Activated CD8-positive, alpha-beta T cell treated with anti-CD3 and anti-CD28 coated beads for 36 hours (primary cell): ENCODE results near the gene CTXN1. TPM values are rescaled to one million over a fixed set of nuclear protein-coding genes. Genes with fewer than 3 reads are reported as not detected.

Experiments
- ATAC-seq: fragments of 200-7000 bp; cut with Tn5 transposase; one replicate; pipeline ENCODE4 v1.10.0; 2021; ENCODE audit warnings: mild to moderate bottlenecking, moderate library complexity
- CTCF ChIA-PET: fragments of 350-600 bp; sonication (Branson Sonifier 250); formaldehyde crosslinking; loops from one replicate; lab custom pipeline; 2021; ENCODE audit warnings: antibody characterized with exemption; lab: Charles Lee
- POLR2A ChIA-PET: fragments of 350-600 bp; sonication (Branson Sonifier 250); formaldehyde crosslinking; loops from one replicate; lab custom pipeline; 2021; ENCODE audit warnings: antibody characterized with exemption; lab: Charles Lee
- DNase-seq: peaks from one replicate; pipeline ENCODE4 v3.0.0-alpha.2; 2020
- H3K27ac Mint-ChIP-seq: one replicate; pipeline ENCODE4 v1.8.0; 2021; ENCODE audit warnings: mild to moderate bottlenecking, mixed read lengths
- H3K27me3 Mint-ChIP-seq: one replicate; pipeline ENCODE4 v1.8.0; 2021; ENCODE audit warnings: mixed read lengths
- H3K36me3 Mint-ChIP-seq: one replicate; pipeline ENCODE4 v1.8.0; 2021; ENCODE audit warnings: low read depth, mixed read lengths
- H3K4me1 Mint-ChIP-seq: one replicate; pipeline ENCODE4 v1.8.0; 2021; ENCODE audit warnings: low read depth, mixed read lengths
- H3K4me3 Mint-ChIP-seq: one replicate; pipeline ENCODE4 v1.8.0; 2021; ENCODE audit warnings: mild to moderate bottlenecking, moderate library complexity, mixed read lengths
- H3K9me3 Mint-ChIP-seq: one replicate; pipeline ENCODE4 v1.8.0; 2021; ENCODE audit warnings: mixed read lengths
- CTCF ChIP-seq: fragments of 200-600 bp; IDR thresholded peaks from one replicate; pipeline ENCODE4 v1.8.0; 2022; ENCODE audit warnings: antibody characterized with exemption, mild to moderate bottlenecking
- intact Hi-C: fragments of 100-400 bp; cut with micrococcal nuclease; formaldehyde crosslinking; loops from one replicate; pipeline ENCODE4 v1.10.0; 2022
- total RNA-seq, 2 experiments: library from RNA; stranded (reverse); gene quantifications; one replicate each; pipeline ENCODE4 v1.2.3, GENCODE V29; 2021

The CTXN1 gene
- total RNA-seq, 2 experiments from 2014 or later = 0.74 to 0.87 TPM

GRCh38 chr19:7907544-7907943, 18.4 kb downstream of the CTXN1 start:
- DNase-seq (no peak), ATAC-seq (no peak)
- intact Hi-C loops = no loop called here
- ChIA-PET CTCF (interaction anchor here (1.4 kb wide), 1 partner anchor 13 kb away, joined by 4 read pairs; the partner anchor contains the start of gene SNAPC2), POLR2A (interaction anchor here (2.7 kb wide), 1 partner anchor 10 kb away, joined by 13 read pairs; no protein-coding TSS in a partner anchor)
- Mint-ChIP-seq H3K36me3 (peaks cover 29% of the 10 kb centered on the region), H3K27me3 (no peaks in the 10 kb centered on the region), H3K27ac (no peak overlapping the region), H3K9me3 (no peaks in the 10 kb centered on the region), H3K4me3 (no peak overlapping the region), H3K4me1 (peaks cover 17% of the 10 kb centered on the region)
- TF ChIP-seq CTCF = no peak

- CTCF ChIA-PET = no interaction called here
- TF ChIP-seq CTCF = no peak
- POLR2A ChIA-PET = interaction anchor here (2.7 kb wide), 1 partner anchor 11 kb away, joined by 13 read pairs; no protein-coding TSS in a partner anchor
- Mint-ChIP-seq H3K9me3 (no peaks in the 10 kb centered on the region), H3K4me1 (peaks cover 18% of the 10 kb centered on the region), H3K27ac (no peak overlapping the region), H3K4me3 (no peak overlapping the region), H3K36me3 (peaks cover 29% of the 10 kb centered on the region), H3K27me3 (no peaks in the 10 kb centered on the region)
- intact Hi-C loops = no loop called here
- ATAC-seq = no peak
- no peak for DNase-seq
Measured at GRCh38 chr19:7907122-7907521, 18.8 kb downstream of the CTXN1 start.

- H3K4me1 Mint-ChIP-seq = peaks cover 18% of the 10 kb centered on the region
- no peaks in the 10 kb centered on the region for H3K27me3 Mint-ChIP-seq
- no peak for TF ChIP-seq CTCF
- peak overlapping the region; percentile 47 for H3K27ac Mint-ChIP-seq
- ATAC-seq (no peak), DNase-seq (no peak)
- CTCF ChIA-PET = no interaction called here
- POLR2A ChIA-PET = interaction anchor here (0.5 to 1.1 kb wide), 3 partner anchors 9 to 449 kb away, joined by 3 to 4 read pairs (median 3); no protein-coding TSS in a partner anchor
- H3K9me3 Mint-ChIP-seq = no peaks in the 10 kb centered on the region
- intact Hi-C loops = no loop called here
- H3K36me3 Mint-ChIP-seq = peaks cover 20% of the 10 kb centered on the region
- H3K4me3 Mint-ChIP-seq = peak overlapping the region; percentile 89
Measured at GRCh38 chr19:7905859-7906258, 20.1 kb downstream of the CTXN1 start.

GRCh38 chr19:7905268-7905667, 20.7 kb downstream of the CTXN1 start:
- ATAC-seq = no peak
- Mint-ChIP-seq H3K4me1 (peaks cover 18% of the 10 kb centered on the region), H3K9me3 (no peaks in the 10 kb centered on the region), H3K4me3 (peak overlapping the region; percentile 89), H3K27ac (peak overlapping the region; percentile 91), H3K36me3 (peaks cover 15% of the 10 kb centered on the region), H3K27me3 (no peaks in the 10 kb centered on the region)
- POLR2A ChIA-PET = interaction anchor here (0.5 to 1.1 kb wide), 3 partner anchors 10 to 449 kb away, joined by 3 to 4 read pairs (median 3); no protein-coding TSS in a partner anchor
- CTCF ChIA-PET = no interaction called here
- no peak for TF ChIP-seq CTCF
- intact Hi-C loops = no loop called here
- no peak for DNase-seq
